Gastroesophageal sphincter (tissue), 3 donors: ENCODE measurements around the gene PPIF.

Experiments used
- CTCF ChIP-seq, 4 experiments: fragments of 200-600 bp in 2 of 4; fragments of 450-650 bp in 2 of 4; sonication (generic) in 1 of 4; IDR thresholded peaks; one replicate each; pipeline ENCODE4 v1.5.1; 2017 to 2019; ENCODE audit warnings: antibody characterized with exemption in 4 of 4, mild to moderate bottlenecking in 2 of 4, moderate library complexity in 2 of 4
- EP300 ChIP-seq: sonication (generic); formaldehyde crosslinking; IDR thresholded peaks from one replicate; pipeline ENCODE4 v1.6.1; 2017; ENCODE audit warnings: antibody characterized with exemption, mild to moderate bottlenecking
- POLR2A ChIP-seq, 2 donors: fragments of 450-650 bp; IDR thresholded peaks; one replicate each; pipeline ENCODE4 v1.6.1; 2017; ENCODE audit warnings: antibody characterized with exemption in 2 of 2, mild to moderate bottlenecking in 2 of 2, moderate library complexity in 1 of 2
- POLR2AphosphoS5 ChIP-seq: sonication (generic); formaldehyde crosslinking; IDR thresholded peaks from one replicate; pipeline ENCODE4 v1.6.1; 2017; ENCODE audit warnings: antibody characterized with exemption

DNA sequence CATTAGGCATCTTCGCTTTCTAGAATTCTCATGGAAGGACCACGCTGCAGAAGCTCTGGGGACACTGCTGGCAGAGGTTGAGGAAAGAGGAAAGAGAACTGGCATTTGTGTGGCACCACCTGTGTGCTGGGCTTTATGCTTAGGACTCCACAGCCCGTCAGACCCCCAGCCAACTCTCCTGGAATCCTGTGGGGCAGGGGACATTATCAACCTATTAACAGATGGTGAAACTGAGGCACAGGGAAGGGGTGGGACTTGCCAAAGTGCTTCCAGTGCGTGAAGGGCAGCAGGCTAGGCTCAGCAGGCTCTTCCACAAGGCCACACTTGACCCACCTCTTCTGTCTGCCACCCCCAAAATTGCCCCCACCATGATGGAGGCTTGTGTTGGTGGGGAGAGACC lies 51.4 kb downstream of the PPIF start:
- TF ChIP-seq POLR2AphosphoS5 (no peak), CTCF (IDR thresholded peaks at IDR 0.05) (no peak), POLR2A (IDR thresholded peaks at IDR 0.05) (no peak), EP300 (no peak)
